RWPE1 (cell line): ENCODE data around the gene TGIF2.

Source experiments
- CTCF ChIA-PET: fragments of 350-600 bp; sonication (Branson Sonifier 250); formaldehyde crosslinking; extraction: SDS; loops from one replicate; lab custom pipeline; 2021; lab: Yijun Ruan, JAX
- POLR2A ChIA-PET: fragments of 400-600 bp; formaldehyde crosslinking; extraction: SDS; loops from one replicate; lab custom pipeline; 2020; ENCODE audit warnings: antibody characterized with exemption; ENCODE audit not compliant: low non-redundant PET; lab: Yijun Ruan, JAX
- DNase-seq: peaks from one replicate; pipeline ENCODE4 v3.0.0; 2012; ENCODE audit warnings: low spot score
- H3K27ac ChIP-seq: fragments of 450-650 bp; 2 replicates; pipeline ENCODE4 v1.5.1; 2017
- TF ChIP-seq, protein P1 (sequence below): fragments of 450-650 bp; conservative IDR thresholded peaks from 2 replicates; pipeline ENCODE4 v1.5.1; 2017; ENCODE audit warnings: low read depth, mild to moderate bottlenecking

TGIF2 gene

DNA sequence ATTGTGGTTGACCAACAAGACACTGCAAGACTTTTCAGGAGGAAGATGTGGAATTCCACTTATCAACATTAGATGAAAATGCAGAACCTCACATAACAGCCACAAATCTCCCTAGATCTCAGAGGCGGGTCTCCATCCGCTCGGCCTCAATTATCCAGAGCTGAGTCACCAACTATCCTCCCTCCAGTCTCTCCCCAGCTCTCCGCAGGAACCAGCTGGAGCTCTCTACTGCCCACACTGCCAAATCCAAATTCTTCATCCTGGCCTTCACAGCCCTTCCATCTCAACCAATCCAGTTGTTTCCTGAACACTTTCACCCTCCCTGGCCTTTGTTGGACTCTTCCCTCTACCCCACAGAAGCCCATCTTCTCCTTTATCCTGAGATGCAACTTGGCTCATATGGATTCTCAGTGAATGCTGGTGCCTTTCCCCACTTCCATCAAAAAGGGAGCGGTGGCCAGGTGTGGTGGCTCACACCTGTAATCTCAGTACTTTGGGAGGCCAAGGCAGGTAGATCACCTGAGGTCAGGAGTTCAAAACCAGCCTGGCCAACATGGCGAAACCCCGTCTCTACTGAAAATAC lies 3.5 kb upstream of the TGIF2 start:
- DNase-seq = no peak
- H3K27ac ChIP-seq = no peak overlapping the region
- CTCF ChIA-PET = interaction anchor here (0.5 kb wide), 1 partner anchor 52 kb away, joined by 3 read pairs; no protein-coding TSS in a partner anchor
- POLR2A ChIA-PET = interaction anchor here (0.5 kb wide), 1 partner anchor 71 kb away, joined by 9 read pairs; no protein-coding TSS in a partner anchor
- TF ChIP-seq, protein P1, sequence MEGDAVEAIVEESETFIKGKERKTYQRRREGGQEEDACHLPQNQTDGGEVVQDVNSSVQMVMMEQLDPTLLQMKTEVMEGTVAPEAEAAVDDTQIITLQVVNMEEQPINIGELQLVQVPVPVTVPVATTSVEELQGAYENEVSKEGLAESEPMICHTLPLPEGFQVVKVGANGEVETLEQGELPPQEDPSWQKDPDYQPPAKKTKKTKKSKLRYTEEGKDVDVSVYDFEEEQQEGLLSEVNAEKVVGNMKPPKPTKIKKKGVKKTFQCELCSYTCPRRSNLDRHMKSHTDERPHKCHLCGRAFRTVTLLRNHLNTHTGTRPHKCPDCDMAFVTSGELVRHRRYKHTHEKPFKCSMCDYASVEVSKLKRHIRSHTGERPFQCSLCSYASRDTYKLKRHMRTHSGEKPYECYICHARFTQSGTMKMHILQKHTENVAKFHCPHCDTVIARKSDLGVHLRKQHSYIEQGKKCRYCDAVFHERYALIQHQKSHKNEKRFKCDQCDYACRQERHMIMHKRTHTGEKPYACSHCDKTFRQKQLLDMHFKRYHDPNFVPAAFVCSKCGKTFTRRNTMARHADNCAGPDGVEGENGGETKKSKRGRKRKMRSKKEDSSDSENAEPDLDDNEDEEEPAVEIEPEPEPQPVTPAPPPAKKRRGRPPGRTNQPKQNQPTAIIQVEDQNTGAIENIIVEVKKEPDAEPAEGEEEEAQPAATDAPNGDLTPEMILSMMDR = no peak

DNA sequence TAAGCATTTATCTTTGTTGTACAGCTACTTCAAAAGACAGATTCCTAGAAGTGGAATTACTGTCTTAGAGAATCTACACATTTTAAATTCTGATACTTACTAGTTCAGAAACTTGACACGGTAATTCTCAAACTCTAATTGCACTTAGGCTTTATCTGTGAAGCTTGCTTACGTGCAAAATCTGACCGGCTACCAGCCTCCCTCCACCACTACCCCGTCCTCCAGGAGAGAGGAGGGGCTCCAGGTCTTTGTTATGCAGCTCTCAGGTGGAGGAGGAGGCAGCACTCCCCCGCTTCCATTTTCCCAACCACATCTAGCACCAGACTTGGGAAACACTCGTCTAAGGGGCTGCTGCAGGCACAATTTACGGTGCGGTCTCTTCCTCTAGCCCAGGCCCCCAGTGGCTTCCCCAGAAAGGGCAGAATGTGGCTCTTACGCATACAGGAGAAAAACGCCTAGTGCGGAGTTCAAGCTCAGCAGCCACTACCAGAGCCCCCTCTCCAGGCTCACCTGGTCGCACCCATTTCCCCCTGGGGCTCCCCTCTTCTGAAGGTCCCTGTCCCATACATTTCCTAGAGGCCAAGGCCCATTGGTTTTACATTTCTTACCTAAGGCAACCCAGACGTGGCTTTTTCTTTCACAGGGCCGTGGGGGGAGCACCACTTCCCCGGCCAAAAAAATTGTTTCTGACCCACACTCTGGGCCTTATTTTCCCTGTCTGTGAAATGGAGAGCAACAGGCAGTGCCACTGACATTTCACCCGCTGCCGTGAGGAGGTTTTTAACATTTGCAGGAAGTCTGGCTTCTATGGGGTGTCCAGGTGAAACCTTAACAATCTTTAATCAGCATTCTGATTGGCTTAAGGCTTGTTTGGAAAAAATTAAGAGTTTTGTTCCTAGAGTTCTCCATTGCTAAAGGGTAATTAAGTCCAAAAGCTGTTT lies 1.6 kb upstream of the TGIF2 start:
- ChIA-PET POLR2A (interaction anchor here (1.0 kb wide), 1 partner anchor 34 kb away, joined by 4 read pairs; the partner anchor contains the start of gene RAB5IF), CTCF (interaction anchor here (0.6 to 1.1 kb wide), 8 partner anchors 14 to 41 kb away, joined by 3 to 6 read pairs (median 4); partner anchors contain the start of gene RAB5IF)
- TF ChIP-seq, protein P1 = no peak
- no peak for DNase-seq
- peak overlapping the region; percentile 81 for H3K27ac ChIP-seq

DNA sequence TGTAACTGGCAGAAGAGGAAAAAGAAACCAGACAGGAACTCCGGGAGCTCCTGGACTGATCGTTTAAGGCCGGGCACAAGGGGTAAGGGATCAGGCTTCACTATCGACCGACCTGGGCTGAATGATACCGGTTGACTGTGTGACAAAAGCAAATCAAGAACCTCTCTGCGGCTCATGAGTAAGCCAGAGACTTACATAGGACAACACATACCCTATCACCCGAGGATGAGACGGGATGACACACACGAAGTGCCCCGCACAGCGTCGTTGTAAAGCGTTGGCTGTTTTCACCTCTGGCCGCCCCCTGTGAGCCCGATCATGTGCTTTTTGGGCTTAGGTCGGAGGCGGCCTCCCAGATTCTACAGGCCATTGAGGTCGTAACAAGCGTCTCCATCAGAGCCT lies 695 bp upstream of the TGIF2 start:
- no peak for DNase-seq
- ChIA-PET CTCF (interaction anchor here (0.9 to 1.0 kb wide), 3 partner anchors 11 to 291 kb away, joined by 4 to 5 read pairs (median 4); a partner anchor contains a TSS), POLR2A (no interaction called here)
- H3K27ac ChIP-seq = peak overlapping the region; percentile 81
- TF ChIP-seq, protein P1 = no peak

DNA sequence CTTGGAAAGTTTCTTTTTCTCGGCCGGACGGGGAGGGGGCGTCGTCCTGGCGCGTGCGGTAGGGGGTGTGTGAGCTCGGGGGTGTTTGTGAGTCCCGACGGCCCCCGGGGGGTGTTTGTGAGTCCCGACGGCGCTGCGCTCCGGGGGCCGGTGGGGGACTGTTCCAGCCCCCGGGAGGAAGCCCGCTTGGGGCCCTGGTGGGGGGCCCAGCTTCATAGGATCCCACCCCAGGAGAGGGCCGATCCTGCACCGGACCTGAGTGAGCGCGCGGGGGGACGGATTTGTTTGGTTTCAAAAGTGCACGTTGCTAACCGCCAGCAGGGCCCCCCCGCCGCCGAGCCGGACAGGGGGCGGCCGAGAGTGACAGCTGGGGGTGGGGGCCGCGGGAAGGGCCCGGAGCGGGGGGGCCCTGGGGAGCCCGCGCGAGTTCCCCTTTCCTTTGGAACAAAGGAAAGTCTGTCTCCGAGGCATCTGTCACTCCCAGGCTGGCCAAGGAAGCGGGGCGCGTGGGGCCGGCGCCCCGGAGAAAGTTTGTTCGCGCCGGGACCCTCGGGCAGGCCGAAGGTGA lies 485 bp downstream of the TGIF2 start:
- peak overlapping the region; percentile 81 for H3K27ac ChIP-seq
- DNase-seq = peak; percentile 49
- CTCF ChIA-PET = interaction anchor here (0.5 to 1.1 kb wide), 7 partner anchors 25 to 653 kb away, joined by 3 to 5 read pairs (median 4); partner anchors contain the start of gene RAB5IF
- TF ChIP-seq, protein P1 = no peak
- POLR2A ChIA-PET = no interaction called here

DNA sequence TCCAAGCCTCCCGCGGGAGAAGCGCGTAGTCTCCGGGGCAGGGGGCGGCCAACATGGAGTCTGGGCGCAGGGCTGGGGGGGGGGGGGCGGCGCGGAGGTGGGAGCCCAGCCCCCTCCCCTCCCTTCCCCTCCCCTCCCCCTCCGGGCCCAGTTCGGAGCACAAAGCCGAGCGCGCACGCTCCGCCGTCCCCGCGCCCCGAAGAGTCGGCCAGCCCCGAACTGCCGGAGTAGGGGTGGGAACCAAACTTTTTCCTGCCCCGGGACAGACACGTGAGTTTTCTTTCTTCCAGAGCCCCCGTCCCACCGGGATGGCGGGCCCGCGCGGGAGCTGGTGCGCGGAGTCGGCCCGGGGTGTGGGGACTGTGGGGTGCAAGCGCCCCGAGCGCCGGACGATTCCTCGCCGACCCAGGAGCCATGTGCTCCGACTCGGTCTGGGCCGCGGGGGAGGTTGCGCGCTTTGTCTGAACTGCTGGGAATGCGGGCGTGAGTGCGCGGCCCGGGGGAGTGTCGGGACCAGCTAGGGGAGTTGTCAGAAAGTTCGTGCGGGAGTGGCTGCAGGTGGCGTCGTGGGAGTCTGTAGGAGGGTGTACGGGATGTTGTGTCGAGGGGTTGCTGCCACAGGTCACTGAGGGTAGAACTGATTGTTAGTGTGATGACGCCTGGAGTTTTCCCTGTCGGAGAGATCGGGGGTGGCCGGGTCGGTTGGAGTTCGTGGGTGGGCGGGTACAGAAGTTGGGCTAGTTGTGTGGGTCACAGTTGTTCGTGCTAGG lies 1.2 kb downstream of the TGIF2 start:
- ChIA-PET POLR2A (interaction anchor here (0.6 kb wide), 1 partner anchor 179 kb away, joined by 4 read pairs; no protein-coding TSS in a partner anchor), CTCF (interaction anchor here (0.6 to 1.1 kb wide), 6 partner anchors 24 to 312 kb away, joined by 3 to 8 read pairs (median 4); partner anchors contain the start of gene RAB5IF)
- peak overlapping the region; percentile 81 for H3K27ac ChIP-seq
- peak; percentile 79 for DNase-seq
- TF ChIP-seq, protein P1 = no peak
